PFSK-1 (cell line): ENCODE measurements around the gene CDK7.

Source experiments
- SIN3A ChIP-seq: IDR thresholded peaks from 2 replicates; pipeline ENCODE4 v1.6.1; 2012; ENCODE audit warnings: mild to moderate bottlenecking, low read length, moderate library complexity, borderline replicate concordance; ENCODE audit not compliant: insufficient read depth
- TF ChIP-seq, protein P1 (sequence below), 2 experiments: IDR thresholded peaks; 2 replicates each; pipeline versions ENCODE4 v1.6.1 to v1.8.0; 2011 to 2012; ENCODE audit warnings: low read depth in 2 of 2, low read length in 2 of 2, control low read depth in 1 of 2, inconsistent platforms in 1 of 2, mild to moderate bottlenecking in 1 of 2, moderate library complexity in 1 of 2; ENCODE audit not compliant: insufficient read depth in 1 of 2

DNA sequence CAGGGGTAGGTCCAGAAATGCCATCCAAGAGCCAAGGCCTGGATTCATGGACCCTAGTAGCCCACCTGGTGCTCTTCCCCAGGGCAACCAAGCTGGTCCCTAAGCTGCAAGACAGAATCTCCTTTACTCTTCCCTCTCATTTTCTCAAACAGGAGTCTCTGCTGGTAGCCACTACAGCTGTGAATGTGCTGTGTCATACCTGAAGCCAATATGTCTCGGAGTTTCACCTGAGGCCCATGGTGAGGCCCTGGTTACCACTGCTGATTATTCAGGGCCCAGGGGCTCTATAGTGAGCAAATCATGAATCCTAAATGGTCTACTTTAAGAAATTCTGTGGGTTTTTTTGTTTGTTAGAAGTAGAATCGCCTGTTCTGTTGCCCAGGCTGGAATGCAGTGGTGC is 15.9 kb downstream of the CDK7 start:
- no peak for TF ChIP-seq SIN3A
- TF ChIP-seq, protein P1, sequence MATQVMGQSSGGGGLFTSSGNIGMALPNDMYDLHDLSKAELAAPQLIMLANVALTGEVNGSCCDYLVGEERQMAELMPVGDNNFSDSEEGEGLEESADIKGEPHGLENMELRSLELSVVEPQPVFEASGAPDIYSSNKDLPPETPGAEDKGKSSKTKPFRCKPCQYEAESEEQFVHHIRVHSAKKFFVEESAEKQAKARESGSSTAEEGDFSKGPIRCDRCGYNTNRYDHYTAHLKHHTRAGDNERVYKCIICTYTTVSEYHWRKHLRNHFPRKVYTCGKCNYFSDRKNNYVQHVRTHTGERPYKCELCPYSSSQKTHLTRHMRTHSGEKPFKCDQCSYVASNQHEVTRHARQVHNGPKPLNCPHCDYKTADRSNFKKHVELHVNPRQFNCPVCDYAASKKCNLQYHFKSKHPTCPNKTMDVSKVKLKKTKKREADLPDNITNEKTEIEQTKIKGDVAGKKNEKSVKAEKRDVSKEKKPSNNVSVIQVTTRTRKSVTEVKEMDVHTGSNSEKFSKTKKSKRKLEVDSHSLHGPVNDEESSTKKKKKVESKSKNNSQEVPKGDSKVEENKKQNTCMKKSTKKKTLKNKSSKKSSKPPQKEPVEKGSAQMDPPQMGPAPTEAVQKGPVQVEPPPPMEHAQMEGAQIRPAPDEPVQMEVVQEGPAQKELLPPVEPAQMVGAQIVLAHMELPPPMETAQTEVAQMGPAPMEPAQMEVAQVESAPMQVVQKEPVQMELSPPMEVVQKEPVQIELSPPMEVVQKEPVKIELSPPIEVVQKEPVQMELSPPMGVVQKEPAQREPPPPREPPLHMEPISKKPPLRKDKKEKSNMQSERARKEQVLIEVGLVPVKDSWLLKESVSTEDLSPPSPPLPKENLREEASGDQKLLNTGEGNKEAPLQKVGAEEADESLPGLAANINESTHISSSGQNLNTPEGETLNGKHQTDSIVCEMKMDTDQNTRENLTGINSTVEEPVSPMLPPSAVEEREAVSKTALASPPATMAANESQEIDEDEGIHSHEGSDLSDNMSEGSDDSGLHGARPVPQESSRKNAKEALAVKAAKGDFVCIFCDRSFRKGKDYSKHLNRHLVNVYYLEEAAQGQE (IDR thresholded peaks at IDR 0.05; ENCODE audit: insufficient read depth in 1 of 2, low read depth in 2 of 2, low read length in 2 of 2) = no peak
